Left lung (tissue), 10 donors: ENCODE measurements around the gene RSBN1L. TPM values are rescaled to one million over a fixed set of nuclear protein-coding genes. Genes with fewer than 3 reads are reported as not detected.

Experiments
- ATAC-seq: fragments of 200-7000 bp; cut with Tn5 transposase; one replicate; pipeline ENCODE4 v1.9.1; 2020; ENCODE audit warnings: moderate library complexity
- DNase-seq, 4 donors: peaks; one replicate each; pipeline ENCODE4 v3.0.0-alpha.2; 2013 to 2020
- H3K27ac ChIP-seq, 2 donors: fragments of 200-600 bp; sonication (generic) in 1 of 2; one replicate each; pipeline versions ENCODE4 v1.5.0 to v1.8.0; 2020 to 2021
- H3K27me3 ChIP-seq, 2 donors: fragments of 200-600 bp; sonication (generic) in 1 of 2; one replicate each; pipeline versions ENCODE4 v1.5.0 to v1.8.0; 2020 to 2021
- H3K36me3 ChIP-seq, 2 donors: fragments of 200-600 bp; sonication (generic) in 1 of 2; one replicate each; pipeline versions ENCODE4 v1.5.0 to v1.8.0; 2020 to 2021
- H3K4me1 ChIP-seq, 2 donors: fragments of 200-600 bp; one replicate each; pipeline ENCODE4 v1.8.0; 2021
- H3K4me3 ChIP-seq, 2 donors: fragments of 200-600 bp; sonication (generic) in 1 of 2; one replicate each; pipeline versions ENCODE4 v1.5.0 to v1.8.0; 2020 to 2021; ENCODE audit warnings: mild to moderate bottlenecking in 1 of 2
- H3K9me3 ChIP-seq, 2 donors: fragments of 200-600 bp; sonication (generic) in 1 of 2; one replicate each; pipeline versions ENCODE4 v1.5.0 to v1.8.0; 2020 to 2021
- intact Hi-C, 2 donors: fragments of 100-400 bp; cut with DNase I; formaldehyde crosslinking; loops; one replicate each; pipeline versions ENCODE4 v1.11.2 to v1.14.2; 2022
- polyA plus RNA-seq, 6 donors: library from polyadenylated mRNA; unstranded; fragments of 120-200 nt; gene quantifications; one replicate each; pipeline ENCODE4 v1.2.1, GENCODE V29; 2013; ENCODE audit not compliant: insufficient read length in 6 of 6
- total RNA-seq, 2 donors: library from RNA; stranded (reverse); fragmentation: NEBNext Ultra II Directional; extraction: Animal tissue kit (Norgen Biotek cat#: 25700); gene quantifications; one replicate each; pipeline ENCODE4 v1.2.1, GENCODE V29; 2021
- TF ChIP-seq, protein P1 (sequence below), 2 donors: fragments of 200-600 bp; sonication (generic) in 1 of 2; IDR thresholded peaks; one replicate each; pipeline versions ENCODE4 v1.5.0 to v1.8.0; 2021; ENCODE audit warnings: antibody characterized with exemption in 2 of 2
- donor health status: DM: no; HTN: yes; CAD: no.
- donor health status: DM: no; HTN: no; CAD: no.

Gene RSBN1L
- total and polyA plus RNA-seq, 8 donors = 16.7 to 47.2 (median 37.6) TPM

- DNase-seq = no peak
- H3K36me3 ChIP-seq = peaks cover 0 to 59% of the 10 kb centered on the region in 2 donors
- no peak overlapping the region for H3K4me3 ChIP-seq
- TF ChIP-seq, protein P1, sequence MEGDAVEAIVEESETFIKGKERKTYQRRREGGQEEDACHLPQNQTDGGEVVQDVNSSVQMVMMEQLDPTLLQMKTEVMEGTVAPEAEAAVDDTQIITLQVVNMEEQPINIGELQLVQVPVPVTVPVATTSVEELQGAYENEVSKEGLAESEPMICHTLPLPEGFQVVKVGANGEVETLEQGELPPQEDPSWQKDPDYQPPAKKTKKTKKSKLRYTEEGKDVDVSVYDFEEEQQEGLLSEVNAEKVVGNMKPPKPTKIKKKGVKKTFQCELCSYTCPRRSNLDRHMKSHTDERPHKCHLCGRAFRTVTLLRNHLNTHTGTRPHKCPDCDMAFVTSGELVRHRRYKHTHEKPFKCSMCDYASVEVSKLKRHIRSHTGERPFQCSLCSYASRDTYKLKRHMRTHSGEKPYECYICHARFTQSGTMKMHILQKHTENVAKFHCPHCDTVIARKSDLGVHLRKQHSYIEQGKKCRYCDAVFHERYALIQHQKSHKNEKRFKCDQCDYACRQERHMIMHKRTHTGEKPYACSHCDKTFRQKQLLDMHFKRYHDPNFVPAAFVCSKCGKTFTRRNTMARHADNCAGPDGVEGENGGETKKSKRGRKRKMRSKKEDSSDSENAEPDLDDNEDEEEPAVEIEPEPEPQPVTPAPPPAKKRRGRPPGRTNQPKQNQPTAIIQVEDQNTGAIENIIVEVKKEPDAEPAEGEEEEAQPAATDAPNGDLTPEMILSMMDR (IDR thresholded peaks at IDR 0.05) = no peak
- H3K27me3 ChIP-seq = no peaks in the 10 kb centered on the region
- ATAC-seq = peak; percentile 70
- no peaks in the 10 kb centered on the region for H3K9me3 ChIP-seq
- H3K27ac ChIP-seq = peak overlapping the region in 1 of 2 donors; percentile 21
- intact Hi-C loops = loop anchor here in 1 of 2 donors (5.0 kb wide), 1 partner anchor 104 kb away; no protein-coding TSS in a partner anchor
- H3K4me1 ChIP-seq = peaks cover 0 to 24% of the 10 kb centered on the region in 2 donors
Measured at GRCh38 chr7:77653572-77653971, 42.7 kb upstream of the RSBN1L start.

- Histone ChIP-seq H3K4me1 (peaks cover 0 to 16% of the 10 kb centered on the region in 2 donors), H3K36me3 (peaks cover 0 to 75% of the 10 kb centered on the region in 2 donors), H3K9me3 (no peaks in the 10 kb centered on the region), H3K27me3 (no peaks in the 10 kb centered on the region), H3K27ac (no peak overlapping the region), H3K4me3 (no peak overlapping the region)
- DNase-seq (no peak), ATAC-seq (no peak)
- intact Hi-C loops = no loop called here
- TF ChIP-seq, protein P1 (IDR thresholded peaks at IDR 0.05) = no peak
Measured at GRCh38 chr7:77655356-77655755, 40.9 kb upstream of the RSBN1L start.

DNA sequence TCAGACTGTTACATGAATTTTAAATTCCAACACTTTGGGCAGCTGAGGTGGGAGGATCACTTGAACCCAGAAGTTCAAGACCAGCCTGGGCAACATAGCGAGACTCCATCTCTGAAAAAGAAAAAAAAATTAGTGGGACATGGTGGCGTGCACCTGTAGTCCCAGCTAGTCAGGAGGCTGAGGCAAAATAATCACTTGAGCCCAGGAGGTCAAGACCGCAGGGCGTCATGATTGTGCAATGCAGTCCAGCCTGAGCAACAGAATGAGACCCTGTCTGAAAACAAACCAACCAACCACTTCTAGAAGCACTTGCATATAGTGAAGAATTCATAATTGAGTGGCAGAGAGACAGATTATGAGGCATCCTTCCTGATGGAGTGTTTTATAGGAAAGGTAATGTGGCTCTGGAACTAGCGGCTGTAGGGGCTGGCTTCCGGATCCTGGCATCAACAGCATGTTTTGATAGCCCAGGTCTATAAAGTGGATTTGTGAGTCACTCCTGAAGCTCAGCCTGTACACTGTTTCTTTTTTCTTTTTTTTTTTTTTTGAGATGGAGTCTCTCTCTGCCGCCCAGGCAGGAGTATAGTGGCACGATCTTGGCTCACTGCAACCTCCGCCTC is 40.3 kb upstream of the RSBN1L start:
- intact Hi-C loops = no loop called here
- Histone ChIP-seq H3K27ac (no peak overlapping the region), H3K9me3 (no peaks in the 10 kb centered on the region), H3K36me3 (peaks cover 0 to 81% of the 10 kb centered on the region in 2 donors), H3K27me3 (no peaks in the 10 kb centered on the region), H3K4me3 (no peak overlapping the region), H3K4me1 (peaks cover 0 to 11% of the 10 kb centered on the region in 2 donors)
- DNase-seq (no peak), ATAC-seq (peak; percentile 8)
- TF ChIP-seq, protein P1 (IDR thresholded peaks at IDR 0.05) = no peak

DNA sequence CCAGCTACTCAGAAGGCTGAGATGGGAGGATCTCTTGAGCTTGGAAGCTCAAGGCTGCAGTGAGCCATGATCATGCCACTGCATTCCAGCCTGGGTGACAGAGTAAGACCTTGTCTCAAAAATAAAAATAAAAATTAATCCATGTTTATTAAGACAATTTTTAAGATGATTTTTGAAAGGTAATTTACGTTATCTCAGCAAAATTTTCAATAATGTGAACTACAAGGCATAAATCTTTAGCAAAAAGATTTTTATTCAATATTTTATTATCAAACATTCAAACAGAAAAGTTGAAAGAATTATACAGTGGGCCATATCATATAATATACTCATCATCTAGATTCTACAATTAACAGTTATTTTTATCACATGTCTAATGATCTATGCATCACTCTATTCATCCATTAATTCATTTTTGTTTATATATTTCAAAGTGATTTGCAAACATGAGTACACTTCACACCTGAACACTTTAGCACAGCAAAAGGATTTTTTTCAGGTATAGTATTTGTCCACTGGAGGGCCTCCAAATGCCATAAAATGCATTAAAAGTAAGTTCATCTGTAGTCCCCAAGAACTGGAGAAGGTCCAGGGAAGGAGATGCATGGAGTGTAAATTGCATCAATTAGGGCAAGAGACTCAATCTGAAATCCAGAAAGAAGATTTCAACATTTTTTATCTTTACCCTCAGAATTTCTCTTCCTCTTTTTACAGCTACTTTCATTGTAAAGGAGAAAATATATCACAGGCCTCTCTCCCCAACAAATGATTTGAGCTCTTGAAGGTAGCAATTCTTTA is 38.6 kb upstream of the RSBN1L start:
- peak in 2 of 4 donors; percentile 36 to 64 for DNase-seq
- no peaks in the 10 kb centered on the region for H3K9me3 ChIP-seq
- no peaks in the 10 kb centered on the region for H3K27me3 ChIP-seq
- TF ChIP-seq, protein P1 (IDR thresholded peaks at IDR 0.05) = peak; percentile 24 to 30
- peak; percentile 58 for ATAC-seq
- H3K4me1 ChIP-seq = peaks cover 0 to 16% of the 10 kb centered on the region in 2 donors
- no peak overlapping the region for H3K4me3 ChIP-seq
- intact Hi-C loops = no loop called here
- H3K36me3 ChIP-seq = peaks cover 0 to 84% of the 10 kb centered on the region in 2 donors
- H3K27ac ChIP-seq = no peak overlapping the region

- H3K4me1 ChIP-seq = peaks cover 0 to 16% of the 10 kb centered on the region in 2 donors
- TF ChIP-seq, protein P1 (IDR thresholded peaks at IDR 0.05) = no peak
- peaks cover 0 to 71% of the 10 kb centered on the region in 2 donors for H3K36me3 ChIP-seq
- peak in 1 of 4 donors; percentile 60 for DNase-seq
- intact Hi-C loops = no loop called here
- H3K9me3 ChIP-seq = no peaks in the 10 kb centered on the region
- no peak overlapping the region for H3K4me3 ChIP-seq
- ATAC-seq = no peak
- H3K27ac ChIP-seq = no peak overlapping the region
- H3K27me3 ChIP-seq = no peaks in the 10 kb centered on the region
Measured at GRCh38 chr7:77658928-77659327, 37.3 kb upstream of the RSBN1L start.
